HG03095 (cell line): ENCODE results near the gene SEL1L3.
A peak's percentile ranks its signal among the peaks of the same experiment; 100 is the strongest.

Experiments used
- ATAC-seq: cut with Tn5 transposase; IDR thresholded peaks from one replicate; pipeline ENCODE4 v1.9.1; 2021; ENCODE audit warnings: moderate library complexity; ENCODE audit not compliant: unreplicated experiment

SEL1L3 gene

DNA sequence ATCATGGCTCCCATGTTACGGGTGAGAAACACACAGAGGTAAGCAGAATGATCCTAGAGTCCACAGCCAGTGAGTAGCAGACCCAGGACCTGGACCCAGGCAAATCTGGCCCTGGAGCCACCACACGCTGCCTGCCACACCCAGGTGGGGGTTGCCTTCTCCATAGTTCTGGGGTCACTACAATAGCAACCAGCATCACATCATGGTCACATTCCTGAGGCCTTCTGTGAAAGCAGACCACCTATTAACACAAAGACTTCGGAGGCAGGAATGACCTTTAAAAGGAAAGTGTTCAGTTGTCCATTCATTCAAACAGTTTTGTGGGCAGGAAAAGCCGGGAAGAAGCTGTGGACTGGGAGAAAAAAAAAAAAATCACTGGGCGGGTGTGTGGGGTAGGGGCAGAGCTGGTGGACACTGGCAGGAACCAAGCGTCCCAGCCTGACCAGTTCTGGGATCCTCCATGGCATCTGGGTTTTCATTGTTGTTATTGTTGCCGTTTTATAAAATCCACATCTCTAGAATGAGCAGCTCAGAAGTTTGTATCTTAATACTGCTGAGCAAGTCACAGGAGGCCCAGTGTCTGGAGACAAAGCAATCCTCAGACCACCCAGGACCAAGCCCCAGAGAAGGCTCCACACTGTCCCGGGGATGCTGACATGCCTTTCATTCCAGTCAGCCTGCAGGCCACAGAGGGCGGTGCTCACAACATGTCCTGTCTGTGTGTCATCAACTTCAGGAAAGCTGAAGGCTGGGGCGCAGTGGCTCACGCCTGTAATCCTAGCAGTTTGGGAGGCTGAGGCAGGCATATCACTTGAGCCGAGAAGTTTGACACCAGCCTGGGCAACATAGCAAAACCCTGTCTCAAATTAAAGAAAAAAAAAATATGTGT, 67.0 kb downstream of the SEL1L3 start:
- no peak for ATAC-seq

DNA sequence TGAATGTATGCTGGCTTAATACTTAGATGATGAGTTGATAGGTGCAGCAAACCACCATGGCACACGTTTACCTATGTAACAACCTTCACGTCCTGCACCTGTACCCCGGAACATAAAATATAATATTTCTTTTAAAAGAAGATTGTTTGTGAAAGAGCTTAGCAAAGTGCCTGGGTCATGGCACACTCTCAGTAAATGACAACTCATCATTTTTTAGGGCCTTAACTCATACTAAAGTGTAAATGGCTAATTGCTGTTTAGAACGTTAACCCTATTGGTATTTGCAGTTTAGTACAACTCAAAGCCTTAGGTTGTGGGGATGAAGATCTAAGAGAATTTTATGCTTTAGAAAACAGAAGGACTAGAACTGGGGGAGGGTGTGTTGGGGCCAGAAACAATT, 67.7 kb downstream of the SEL1L3 start:
- no peak for ATAC-seq

DNA sequence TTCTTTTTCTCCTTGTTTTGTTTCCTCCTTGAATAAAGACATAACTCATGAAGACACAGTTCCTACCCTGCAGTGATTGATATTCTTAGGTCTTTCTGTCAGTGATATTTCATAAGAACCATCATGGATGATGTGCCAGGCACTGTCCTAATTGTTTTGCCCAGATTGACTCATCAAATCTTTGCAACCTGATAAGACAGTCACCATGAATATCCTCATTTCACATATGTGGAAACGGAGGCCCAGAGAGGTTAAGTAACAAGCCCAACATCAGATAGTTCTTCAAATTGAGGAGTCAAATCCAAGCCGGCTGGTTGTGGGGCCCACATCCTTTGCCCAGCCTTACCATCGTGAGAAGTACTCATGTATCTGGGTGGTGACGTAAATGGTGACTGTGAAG, 69.9 kb downstream of the SEL1L3 start:
- ATAC-seq: no peak

DNA sequence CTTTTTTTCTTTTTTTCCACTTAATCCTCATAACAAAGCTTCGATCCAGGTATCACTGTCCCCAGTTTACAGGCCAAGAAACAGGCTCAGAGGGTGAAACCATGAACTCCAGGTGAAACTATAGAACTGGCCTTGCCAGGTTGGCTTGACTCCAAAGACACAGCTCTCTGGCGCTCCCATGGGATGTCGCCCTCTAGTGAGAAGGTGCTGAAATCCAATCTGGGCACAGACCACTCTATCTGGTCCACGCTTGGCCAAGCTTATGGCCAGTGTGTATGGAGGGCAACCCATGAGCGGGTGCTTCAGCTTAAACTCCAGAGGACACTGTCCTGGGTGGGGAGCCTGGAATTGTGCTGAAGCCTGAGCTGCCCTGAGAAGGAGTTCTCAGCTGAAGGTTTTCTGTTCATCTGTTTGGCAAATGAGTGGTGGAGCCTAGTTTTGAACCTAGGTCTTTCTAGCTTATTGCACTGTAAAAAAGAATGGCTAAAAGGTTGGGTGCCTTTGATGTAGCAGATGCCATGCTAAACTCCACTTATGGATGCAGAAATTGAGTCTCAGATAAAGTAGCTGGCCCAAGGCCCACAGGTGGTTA, 70.5 kb downstream of the SEL1L3 start:
- ATAC-seq: no peak

DNA sequence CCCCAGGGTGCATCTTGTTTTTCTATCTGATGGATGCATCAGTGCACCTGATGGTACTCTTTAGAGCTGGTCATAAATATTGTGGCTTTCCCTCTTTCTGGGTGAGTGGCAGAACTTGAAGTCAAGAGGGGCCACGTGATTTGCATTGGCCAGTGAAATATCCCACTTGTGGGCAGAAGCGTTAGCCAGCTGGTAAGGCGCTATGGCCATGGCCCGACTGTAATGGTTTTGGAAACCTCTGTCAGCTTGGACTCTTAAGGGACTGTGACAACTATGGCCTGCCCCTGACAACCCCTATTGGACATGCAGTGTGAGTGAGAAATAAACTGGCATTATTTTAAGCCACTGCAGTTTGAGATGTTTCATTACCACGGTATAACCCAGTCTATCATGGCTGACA, 72.8 kb downstream of the SEL1L3 start:
- ATAC-seq: no peak

DNA sequence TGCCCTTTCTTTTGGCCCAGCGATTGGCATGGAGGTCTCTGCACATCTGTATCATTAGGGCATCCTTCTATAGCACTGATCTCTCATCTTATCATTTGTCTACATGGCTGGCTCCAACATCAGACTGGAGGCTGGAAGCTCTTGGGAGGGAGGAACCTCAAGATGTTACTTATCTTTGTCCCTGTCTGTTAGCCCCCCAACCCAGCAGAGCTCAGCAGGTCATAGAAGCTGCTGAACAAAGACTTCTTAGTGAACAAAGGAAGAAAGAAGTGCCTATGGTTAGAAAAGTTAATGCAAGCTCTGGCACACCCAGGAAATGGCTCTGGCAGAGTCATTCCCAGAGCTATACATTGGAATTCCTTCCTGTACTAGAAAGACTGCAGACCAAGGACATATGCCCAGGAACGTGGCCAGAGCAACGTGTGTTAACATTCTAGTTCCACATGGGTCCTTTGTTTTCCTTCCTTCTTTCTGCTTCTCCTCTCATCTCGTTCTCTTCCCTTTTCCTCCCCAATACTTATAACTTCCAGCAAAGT, 74.0 kb downstream of the SEL1L3 start:
- ATAC-seq: no peak

DNA sequence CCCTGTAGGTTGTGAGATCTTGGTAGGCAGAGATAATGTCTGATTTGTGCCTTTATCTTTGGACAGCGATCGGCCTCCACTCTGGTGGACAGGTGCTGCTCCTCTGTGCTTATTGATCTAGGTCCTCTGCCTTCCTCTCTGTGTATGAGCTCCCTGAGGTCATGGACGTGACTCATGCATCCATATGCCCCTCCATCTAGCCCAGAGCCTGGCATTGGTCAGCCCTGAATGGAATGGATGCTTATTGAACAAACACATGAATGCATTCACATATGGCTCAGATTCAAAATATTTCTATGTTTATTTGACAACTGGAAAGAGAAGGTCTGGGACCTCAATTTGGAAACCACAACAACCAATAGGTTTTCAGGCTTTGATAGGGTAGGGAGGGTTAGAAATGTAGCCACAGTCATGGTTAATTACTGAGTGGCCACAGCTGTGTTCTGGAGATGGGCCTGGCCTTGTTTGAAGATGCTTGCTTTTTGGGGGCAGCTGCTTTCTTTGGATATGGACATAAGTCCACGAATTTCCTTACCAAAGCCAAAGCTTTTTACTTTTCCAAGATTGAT, 76.2 kb downstream of the SEL1L3 start:
- no peak for ATAC-seq

DNA sequence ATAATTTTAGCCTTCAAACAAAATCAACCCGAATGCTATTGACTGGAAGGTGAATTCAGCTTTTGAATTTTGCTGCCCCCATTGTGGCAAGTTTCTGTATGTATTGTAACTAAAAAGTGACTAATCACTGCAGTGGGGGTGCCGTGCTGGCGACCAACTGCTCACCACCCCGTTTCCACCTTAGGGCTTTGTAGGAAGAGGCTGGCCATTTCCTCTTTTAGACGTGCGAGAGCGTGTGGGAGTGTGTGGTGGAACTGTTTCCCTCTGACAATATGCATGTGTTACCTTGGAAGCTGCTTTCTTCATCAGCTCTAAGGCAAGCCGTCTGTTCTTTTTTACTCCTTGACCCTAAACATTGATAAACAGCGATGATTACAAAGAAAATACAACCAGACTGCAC, 78.8 kb downstream of the SEL1L3 start:
- ATAC-seq: no peak

DNA sequence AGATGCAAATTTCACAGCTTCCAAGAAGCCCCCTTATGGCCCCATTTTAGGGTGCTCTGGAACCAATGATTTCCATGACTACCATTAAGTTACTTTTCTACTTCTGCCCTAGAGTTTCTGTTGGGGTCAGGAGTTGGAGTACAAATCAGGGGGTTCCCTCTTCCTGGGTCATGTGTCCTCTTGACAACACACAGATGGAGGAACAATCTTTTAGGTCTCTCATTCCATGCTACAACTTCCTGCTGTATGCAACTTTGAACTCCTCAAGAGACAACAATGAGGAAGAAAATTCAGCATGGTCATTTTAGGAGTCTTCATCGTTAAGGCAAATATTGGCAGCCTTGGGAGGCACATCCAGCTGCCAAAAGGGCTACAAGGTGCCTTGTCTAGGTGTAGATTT, 79.7 kb downstream of the SEL1L3 start:
- no peak for ATAC-seq

DNA sequence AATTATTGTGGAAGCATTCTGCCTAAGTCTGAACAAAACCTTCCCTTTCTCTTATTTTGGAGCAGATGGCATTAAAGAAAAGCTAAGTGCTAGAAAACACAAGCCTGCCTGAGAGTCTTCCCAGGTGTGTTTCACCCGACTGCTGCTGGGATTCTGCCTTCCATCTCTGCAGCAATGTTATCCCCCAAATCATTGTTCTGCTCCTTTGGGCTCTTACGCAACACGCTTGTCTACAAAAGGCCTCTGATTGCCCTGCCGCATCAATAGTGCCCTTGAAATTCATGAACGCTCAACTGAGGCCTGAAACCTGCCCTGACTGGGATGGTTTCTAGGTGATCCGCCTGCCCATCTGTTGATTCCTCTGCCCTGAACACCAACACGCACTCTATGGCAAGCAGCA, 80.3 kb downstream of the SEL1L3 start:
- ATAC-seq: no peak

DNA sequence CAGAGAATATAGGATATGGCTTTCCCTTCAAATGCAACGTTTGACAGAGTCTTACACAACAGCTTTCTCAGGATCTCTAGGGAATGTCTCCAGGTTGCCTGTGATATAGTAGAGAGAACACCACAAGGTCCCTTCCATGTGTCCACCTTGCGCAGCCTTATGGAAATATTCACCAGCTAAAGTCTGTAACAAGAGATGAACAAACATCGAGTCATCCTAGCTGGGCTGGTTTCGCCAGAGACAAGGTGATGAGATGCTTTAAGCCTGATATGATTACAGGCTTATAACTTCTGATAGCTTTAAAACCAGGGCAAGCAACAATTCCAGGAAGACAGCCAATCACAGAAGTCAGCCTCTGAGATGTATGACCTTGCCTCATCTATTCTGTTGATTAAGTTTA, 83.8 kb downstream of the SEL1L3 start:
- no peak for ATAC-seq

DNA sequence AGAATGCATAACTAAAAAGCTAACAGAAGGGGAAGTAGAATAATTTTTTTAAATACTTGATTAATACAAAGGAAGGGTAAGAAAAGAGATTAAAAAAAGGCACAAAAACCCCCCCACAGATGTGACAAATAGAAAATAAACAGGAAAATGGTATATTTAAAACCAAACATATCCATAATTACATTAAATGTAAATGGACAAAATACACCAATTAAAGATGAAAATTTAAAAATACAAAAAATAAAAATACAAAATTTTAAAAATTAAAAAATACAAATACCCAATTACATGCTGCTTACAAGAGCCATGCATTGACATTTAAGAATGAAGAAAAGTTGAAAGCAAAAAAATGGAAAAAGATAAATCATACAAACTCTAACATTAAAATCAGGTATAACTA, 86.0 kb downstream of the SEL1L3 start:
- ATAC-seq: no peak

DNA sequence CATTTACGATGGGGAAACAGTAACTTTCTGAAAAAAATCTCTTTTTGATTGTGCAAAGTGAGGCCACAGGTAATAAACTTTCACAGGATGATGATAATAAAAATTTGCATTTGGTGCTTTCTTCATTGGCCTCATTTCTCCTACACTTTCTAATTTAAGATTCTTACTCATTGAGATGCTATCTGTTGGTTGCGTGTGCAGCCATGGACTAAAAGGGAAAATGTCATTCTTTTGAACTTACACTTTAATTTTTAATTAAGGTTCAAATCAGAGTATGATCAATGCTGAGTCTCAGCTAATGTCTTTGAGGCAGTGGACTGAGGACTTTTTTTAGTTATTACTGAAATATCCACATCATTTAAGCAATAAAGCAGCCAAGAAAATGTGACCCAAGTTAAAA, 87.6 kb downstream of the SEL1L3 start:
- ATAC-seq: no peak

DNA sequence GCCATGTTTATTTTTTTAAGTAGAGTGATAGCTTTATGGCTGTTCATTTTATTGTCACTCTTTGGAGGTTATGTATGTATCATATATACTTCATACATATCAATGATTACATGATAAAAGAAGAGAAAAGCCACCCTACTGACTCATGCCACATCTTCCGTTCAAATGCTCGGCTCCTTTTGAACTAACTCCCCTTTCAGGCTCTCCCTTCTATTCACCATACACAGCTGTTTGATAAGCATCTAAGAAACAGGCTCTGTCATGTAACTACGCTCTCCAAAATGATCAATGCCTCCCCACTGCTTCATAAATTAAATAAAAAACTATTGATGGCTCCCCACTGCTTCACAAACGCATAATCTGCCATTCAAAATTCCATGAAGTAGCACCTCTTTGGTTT, 89.4 kb downstream of the SEL1L3 start:
- no peak for ATAC-seq

DNA sequence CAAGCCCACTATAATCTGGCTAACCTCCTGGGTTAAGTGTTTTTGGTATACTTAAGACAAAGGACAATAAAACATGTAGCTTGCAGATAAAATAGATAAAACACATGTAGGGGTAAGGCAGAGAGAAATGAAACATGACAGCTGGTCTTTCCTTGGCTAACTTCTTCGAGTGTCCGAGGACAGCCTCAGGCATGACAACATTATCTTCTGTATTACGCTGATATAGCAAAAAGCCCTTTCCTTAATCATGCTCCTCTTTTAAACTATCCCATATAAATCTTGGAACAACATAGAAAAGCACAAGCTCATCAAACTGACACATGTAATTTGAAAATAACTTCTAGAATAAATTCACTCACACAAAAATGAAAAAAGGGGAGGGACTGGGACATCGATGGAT, 91.1 kb downstream of the SEL1L3 start:
- ATAC-seq: no peak

DNA sequence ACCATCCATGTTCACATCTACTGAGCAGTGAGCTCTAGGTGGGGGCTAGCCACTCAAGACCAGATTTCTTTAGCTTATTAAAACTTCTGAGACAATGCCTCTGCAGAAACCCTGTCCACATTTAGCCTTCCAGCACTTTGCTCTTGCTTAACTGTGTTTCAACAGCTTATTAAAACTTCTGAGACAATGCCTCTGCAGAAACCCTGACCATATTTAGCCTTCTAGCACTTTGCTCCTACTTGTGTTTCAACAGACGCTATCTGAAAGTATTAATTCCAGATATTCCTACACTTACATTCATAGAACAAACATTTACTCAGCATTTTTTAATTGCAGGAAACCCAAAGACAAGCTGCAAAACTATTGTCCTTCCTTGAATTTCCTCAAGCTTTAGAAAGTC, 91.9 kb downstream of the SEL1L3 start:
- ATAC-seq: no peak

DNA sequence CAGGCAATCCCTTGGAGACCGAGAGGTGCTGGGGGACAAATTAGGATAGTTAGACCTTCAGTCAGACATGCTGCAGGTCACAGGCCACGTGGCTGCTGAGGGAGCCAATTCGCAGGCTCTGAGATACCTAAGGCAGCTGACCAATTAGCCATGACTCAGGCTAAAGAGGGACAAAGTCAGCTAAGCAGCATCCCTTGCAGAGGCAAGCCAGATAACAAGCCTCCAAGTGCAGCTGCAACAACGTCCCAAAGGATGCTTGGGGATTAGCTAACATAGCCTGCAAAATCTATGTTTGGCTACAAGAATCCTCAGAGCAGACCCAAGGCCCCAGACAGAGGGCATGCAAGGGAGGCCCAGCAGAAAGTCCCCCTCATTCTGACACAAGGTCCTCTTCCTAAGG, 93.5 kb downstream of the SEL1L3 start:
- ATAC-seq: no peak

DNA sequence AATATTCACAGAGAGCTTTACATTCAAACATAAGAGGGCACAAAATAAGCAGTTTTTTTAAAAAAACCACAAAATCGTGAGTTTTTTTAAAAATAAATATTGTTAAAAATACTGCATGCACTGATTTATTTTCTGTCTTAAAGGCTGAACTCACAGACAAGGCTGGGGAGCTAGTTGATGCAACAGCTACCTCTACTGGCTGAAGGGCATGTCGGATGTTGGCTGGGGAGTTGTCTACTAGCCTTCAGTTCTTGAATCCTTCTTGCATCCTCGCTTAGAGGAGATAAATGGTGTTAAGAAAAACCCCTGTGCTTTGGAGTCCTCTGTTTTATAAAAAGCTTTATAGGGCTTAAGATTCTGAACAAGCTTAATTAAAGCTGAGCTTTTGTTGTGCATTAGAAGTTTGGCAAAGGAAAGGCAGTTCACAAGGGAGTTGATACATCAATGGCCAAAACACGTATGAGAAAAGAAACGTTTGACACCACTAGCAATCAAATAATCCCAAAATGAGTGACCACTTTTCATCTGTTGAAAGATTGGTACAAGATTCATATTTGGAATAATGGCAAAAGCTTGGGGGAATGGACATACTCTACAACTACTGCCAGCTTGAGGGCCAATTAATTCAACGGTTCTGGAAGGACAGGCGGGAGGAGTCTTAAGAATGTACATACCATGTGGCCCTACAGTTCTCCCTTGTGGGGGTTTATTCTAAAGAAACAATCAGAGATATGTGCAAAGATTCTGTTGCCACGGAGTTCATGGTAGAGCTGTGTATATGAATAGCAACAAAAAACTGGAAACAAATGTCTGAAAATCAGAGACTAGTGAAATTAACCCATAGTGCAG, 94.7 kb downstream of the SEL1L3 start:
- ATAC-seq: peak; percentile 68

DNA sequence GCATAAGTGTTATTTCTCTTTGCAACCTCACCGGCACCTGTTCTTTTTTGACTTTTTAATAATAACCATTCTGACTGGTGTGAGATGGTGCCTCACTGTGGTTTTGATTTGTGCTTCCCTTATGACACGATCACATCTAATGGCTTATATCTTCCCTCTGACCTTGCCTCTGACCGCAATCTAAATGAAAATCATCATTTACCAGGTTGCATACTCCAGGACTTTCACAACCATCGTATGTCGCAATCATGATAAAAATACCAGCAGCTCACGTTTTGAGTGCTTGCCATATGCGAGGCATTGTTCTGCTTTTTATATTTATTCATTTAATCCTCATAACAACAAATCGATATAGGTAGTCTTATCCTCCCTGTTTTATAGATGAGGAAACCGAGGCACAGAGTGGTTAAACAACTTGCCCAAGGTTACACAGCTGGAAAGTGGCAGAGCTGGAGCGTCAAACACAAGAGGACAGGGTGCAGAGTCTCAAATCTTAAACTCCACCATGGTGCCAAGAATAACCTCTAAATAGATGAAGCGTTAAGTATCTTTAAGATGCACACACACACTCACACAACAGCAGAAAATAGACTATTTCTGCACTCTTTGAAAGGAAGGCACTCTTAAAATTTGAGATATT, 102.2 kb downstream of the SEL1L3 start:
- no peak for ATAC-seq

DNA sequence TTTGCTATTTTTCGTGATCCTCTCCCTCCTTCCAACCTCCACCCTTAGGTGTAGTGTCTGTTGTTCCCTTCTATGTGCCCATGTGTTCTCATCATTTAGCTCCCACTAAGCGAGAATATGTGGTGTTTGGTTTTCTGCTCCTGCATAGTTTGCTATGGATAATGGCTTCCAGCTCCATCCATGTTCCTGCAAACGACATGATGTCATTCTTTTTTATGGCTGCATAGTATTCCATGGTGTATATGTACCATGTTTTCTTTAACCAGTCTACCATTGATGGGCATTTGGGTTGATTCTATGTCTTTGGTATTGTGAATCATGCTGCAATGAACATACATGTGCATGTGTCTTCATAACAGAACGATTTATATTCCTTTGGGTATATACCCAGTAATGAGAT, 102.7 kb downstream of the SEL1L3 start:
- ATAC-seq: no peak

DNA sequence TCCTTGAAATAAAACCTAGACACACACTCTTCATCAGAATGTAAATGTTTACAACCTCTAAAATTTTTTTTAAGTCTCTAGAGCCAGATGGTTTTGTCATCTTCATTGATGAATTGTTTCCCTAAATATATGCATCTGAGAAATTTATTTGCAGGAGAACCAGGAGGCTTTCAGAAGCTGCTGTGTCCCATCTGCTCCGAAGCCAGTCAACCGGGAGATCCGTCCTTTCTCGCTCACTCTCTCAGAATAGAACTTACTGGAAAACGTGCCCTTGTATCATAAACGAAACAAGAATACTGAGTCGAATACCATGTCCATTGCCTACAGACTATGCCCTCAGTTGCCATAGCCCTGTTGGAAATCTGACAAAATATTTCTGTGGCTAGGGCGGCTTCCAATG, 103.7 kb downstream of the SEL1L3 start:
- ATAC-seq: no peak
